PC-9 (cell line): Measurements from ENCODE around the gene SMARCA4. TPM values are rescaled to one million over a fixed set of nuclear protein-coding genes. Genes with fewer than 3 reads are reported as not detected.
"Not testable (repeated sequence)": the region's sequence is repeated elsewhere in the genome, so short reads cannot be mapped to it uniquely, and the experiment has no call there.

Source experiments
- BruUV-seq: library from RNA; stranded (reverse); fragments of 400-500 nt; replicated peaks from 2 replicates; lab custom pipeline; 2021; lab: Mats Ljungman, UMichigan
- CTCF ChIA-PET: fragments of 300-600 bp; sonication (Branson Sonifier 250); formaldehyde crosslinking; loops from one replicate; lab custom pipeline; 2022; ENCODE audit warnings: antibody characterized with exemption; lab: Charles Lee
- POLR2A ChIA-PET: fragments of 300-600 bp; sonication (Branson Sonifier 250); formaldehyde crosslinking; loops from one replicate; lab custom pipeline; 2022; ENCODE audit warnings: antibody characterized with exemption; ENCODE audit not compliant: unreplicated experiment; lab: Charles Lee
- DNase-seq, 2 experiments: peaks; one replicate each; pipeline versions ENCODE4 v3.0.0 to v3.0.0-alpha.2; 2015 to 2022; ENCODE audit warnings: mixed read lengths in 1 of 2
- H2AFZ ChIP-seq: fragments of 200-600 bp; sonication (generic); 2 replicates; pipeline ENCODE4 v1.8.1; 2017; ENCODE audit warnings: antibody characterized with exemption
- H3F3A ChIP-seq: fragments of 200-600 bp; sonication (generic); 2 replicates; pipeline ENCODE4 v1.8.1; 2017; ENCODE audit warnings: antibody characterized with exemption, mild to moderate bottlenecking, low read depth; ENCODE audit not compliant: insufficient read depth
- H3K27ac ChIP-seq: fragments of 200-600 bp; sonication (generic); 2 replicates; pipeline ENCODE4 v1.6.1; 2016; ENCODE audit warnings: mixed run types
- H3K27me3 ChIP-seq: fragments of 200-600 bp; sonication (generic); 2 replicates; pipeline ENCODE4 v1.6.1; 2016; ENCODE audit warnings: low read depth, mixed run types; ENCODE audit not compliant: insufficient read depth
- H3K36me3 ChIP-seq: fragments of 200-600 bp; sonication (generic); 2 replicates; pipeline ENCODE4 v1.6.1; 2016; ENCODE audit warnings: low read depth, mixed run types
- H3K4me1 ChIP-seq: fragments of 200-600 bp; sonication (generic); replicated peaks from 2 replicates; pipeline ENCODE4 v1.6.1; 2016; ENCODE audit warnings: mixed run types; ENCODE audit not compliant: insufficient read depth
- H3K4me2 ChIP-seq: fragments of 200-600 bp; sonication (generic); 2 replicates; pipeline ENCODE4 v1.6.1; 2017; ENCODE audit warnings: mixed run types
- H3K4me3 ChIP-seq: fragments of 200-600 bp; sonication (generic); 2 replicates; pipeline ENCODE4 v1.6.1; 2016; ENCODE audit warnings: mixed run types
- H3K79me2 ChIP-seq: fragments of 200-600 bp; sonication (generic); 2 replicates; pipeline ENCODE4 v1.6.1; 2017; ENCODE audit warnings: low read depth, mixed run types
- H3K9me2 ChIP-seq: fragments of 200-600 bp; sonication (generic); 2 replicates; pipeline ENCODE4 v1.8.1; 2017; ENCODE audit warnings: mild to moderate bottlenecking; ENCODE audit not compliant: insufficient read depth
- H3K9me3 ChIP-seq: fragments of 200-600 bp; sonication (generic); 2 replicates; pipeline ENCODE4 v1.8.1; 2016; ENCODE audit warnings: low read depth; ENCODE audit not compliant: insufficient read depth
- H4K20me1 ChIP-seq: fragments of 200-600 bp; sonication (generic); 2 replicates; pipeline ENCODE4 v1.8.1; 2017; ENCODE audit not compliant: insufficient read depth
- CTCF ChIP-seq: fragments of 200-600 bp; sonication (generic); conservative IDR thresholded peaks from 2 replicates; pipeline ENCODE4 v1.6.1; 2017; ENCODE audit warnings: mixed run types, antibody characterized with exemption, mild to moderate bottlenecking, moderate library complexity
- EZH2 ChIP-seq: fragments of 200-600 bp; sonication (generic); IDR thresholded peaks from 2 replicates; pipeline ENCODE4 v1.8.0; 2017; ENCODE audit warnings: antibody characterized with exemption, low read depth
- intact Hi-C: fragments of 100-400 bp; cut with micrococcal nuclease; formaldehyde crosslinking; loops from one replicate; pipeline ENCODE4 v1.10.0; 2022; ENCODE audit not compliant: unreplicated experiment
- total RNA-seq: library from RNA; stranded (reverse); gene quantifications from 2 replicates; pipeline ENCODE4 v1.2.3, GENCODE V29; 2021

SMARCA4 gene
- total RNA-seq, 1 experiment from 2014 or later = 136 TPM

DNA sequence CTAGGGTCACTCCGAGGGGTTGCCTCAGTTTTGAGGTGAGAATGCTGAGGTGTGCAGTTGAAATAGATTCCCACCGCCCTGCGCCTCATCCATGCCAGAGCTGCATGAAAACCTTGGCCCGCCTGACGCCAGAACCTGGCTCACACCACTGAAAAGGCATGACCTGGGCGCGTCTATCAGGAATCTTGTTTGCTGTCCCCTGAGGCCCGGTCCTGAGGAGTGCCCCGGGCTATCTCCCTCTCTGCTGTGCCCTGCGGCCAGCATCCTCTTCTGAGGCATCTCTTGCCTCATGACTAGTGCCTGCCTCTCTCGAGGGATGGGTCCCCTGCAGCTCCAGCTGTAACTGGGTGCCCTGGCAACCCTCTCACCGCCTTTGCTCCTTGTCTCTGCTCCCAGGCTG lies 28.1 kb downstream of the SMARCA4 start:
- Histone ChIP-seq H3K9me2 (no peaks in the 10 kb centered on the region), H3K4me3 (no peak overlapping the region), H4K20me1 (peaks cover 24% of the 10 kb centered on the region), H3K79me2 (peaks cover 8% of the 10 kb centered on the region; the same call in 1 of the 2 replicates), H3K27me3 (no peaks in the 10 kb centered on the region), H3K4me2 (no peak overlapping the region), H3K27ac (no peak overlapping the region), H2AFZ (no peak overlapping the region), H3F3A (0 out of 2 replicates have a peak, but pooled peaks cover 6% of the 10 kb centered on the region), H3K9me3 (no peaks in the 10 kb centered on the region), H3K36me3 (peaks cover 26% of the 10 kb centered on the region; the same call in 1 of the 2 replicates), H3K4me1 (no peaks in the 10 kb centered on the region)
- intact Hi-C loops = no loop called here
- TF ChIP-seq CTCF (no peak), EZH2 (no peak)
- DNase-seq = no peak
- ChIA-PET CTCF (interaction anchor here (0.6 kb wide), 1 partner anchor 42 kb away, joined by 6 read pairs; no protein-coding TSS in a partner anchor), POLR2A (no interaction called here)
- BruUV-seq = no TSS peak

DNA sequence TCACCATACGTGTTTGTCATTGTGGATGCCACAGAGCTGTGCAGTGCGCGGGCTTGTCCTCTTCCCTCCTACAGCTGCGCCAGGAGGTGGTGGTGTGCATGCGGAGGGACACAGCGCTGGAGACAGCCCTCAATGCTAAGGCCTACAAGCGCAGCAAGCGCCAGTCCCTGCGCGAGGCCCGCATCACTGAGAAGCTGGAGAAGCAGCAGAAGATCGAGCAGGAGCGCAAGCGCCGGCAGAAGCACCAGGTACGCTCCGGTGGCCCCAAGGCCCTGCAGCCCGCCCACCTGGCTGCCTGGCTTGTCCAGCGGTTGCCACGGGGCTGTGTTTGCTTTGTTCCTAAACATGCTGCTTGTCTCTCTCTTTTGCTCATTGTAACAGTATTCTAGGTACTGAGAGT lies 30.2 kb downstream of the SMARCA4 start:
- intact Hi-C loops = no loop called here
- Histone ChIP-seq H2AFZ (no peak overlapping the region), H3K9me3 (no peaks in the 10 kb centered on the region), H3K4me1 (no peaks in the 10 kb centered on the region), H3K9me2 (no peaks in the 10 kb centered on the region), H3K27ac (no peak overlapping the region), H3K27me3 (no peaks in the 10 kb centered on the region), H3K4me3 (no peak overlapping the region), H3K4me2 (no peak overlapping the region), H3K36me3 (peaks cover 28% of the 10 kb centered on the region; the same call in 1 of the 2 replicates), H3F3A (0 out of 2 replicates have a peak, but pooled peaks cover 6% of the 10 kb centered on the region), H4K20me1 (peaks cover 6% of the 10 kb centered on the region; the same call in 1 of the 2 replicates), H3K79me2 (0 out of 2 replicates have a peak, but pooled peaks cover 3% of the 10 kb centered on the region)
- TF ChIP-seq EZH2 = no peak
- TF ChIP-seq CTCF = no peak
- BruUV-seq = no TSS peak
- ChIA-PET POLR2A (no interaction called here), CTCF (no interaction called here)
- DNase-seq = no peak

- no peaks in the 10 kb centered on the region for H3K9me2 ChIP-seq
- TF ChIP-seq CTCF (no peak), EZH2 (no peak)
- no peaks in the 10 kb centered on the region for H3K4me1 ChIP-seq
- peaks cover 6% of the 10 kb centered on the region; the same call in 1 of the 2 replicates for H4K20me1 ChIP-seq
- no peaks in the 10 kb centered on the region for H3K9me3 ChIP-seq
- no peak for DNase-seq
- intact Hi-C loops = no loop called here
- 0 out of 2 replicates have a peak, but pooled peaks cover 3% of the 10 kb centered on the region for H3K79me2 ChIP-seq
- 0 out of 2 replicates have a peak, but pooled peaks cover 6% of the 10 kb centered on the region for H3F3A ChIP-seq
- no peaks in the 10 kb centered on the region for H3K27me3 ChIP-seq
- H3K36me3 ChIP-seq = peaks cover 30% of the 10 kb centered on the region
- H3K27ac ChIP-seq = no peak overlapping the region
- ChIA-PET POLR2A (no interaction called here), CTCF (no interaction called here)
- H3K4me3 ChIP-seq = no peak overlapping the region
- no peak overlapping the region for H3K4me2 ChIP-seq
- no peak overlapping the region for H2AFZ ChIP-seq
- no TSS peak for BruUV-seq
Observed at GRCh38 chr19:10991521-10992081, 30.8 kb downstream of the SMARCA4 start.

DNA sequence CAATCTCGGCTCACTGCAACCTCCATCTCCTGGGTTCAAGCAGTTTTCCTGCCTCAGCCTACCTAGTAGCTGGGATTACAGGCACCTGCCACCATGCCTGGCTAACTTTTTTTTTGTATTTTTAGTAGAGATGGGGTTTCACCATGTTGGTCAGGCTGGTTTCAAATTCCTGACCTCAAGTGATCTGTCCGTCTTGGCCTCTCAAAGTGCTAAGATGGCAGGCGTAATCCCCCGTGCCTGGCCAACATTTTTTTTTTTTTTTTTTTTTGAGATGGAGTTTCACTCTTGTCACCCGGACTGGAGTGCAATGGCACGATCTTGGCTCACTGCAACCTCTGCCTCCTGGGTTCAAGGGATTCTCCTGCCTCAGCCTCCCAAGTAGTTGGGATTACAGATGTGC lies 31.3 kb downstream of the SMARCA4 start:
- H3K79me2 ChIP-seq, H3K4me2 ChIP-seq, H3K4me1 ChIP-seq, H3K27me3 ChIP-seq, H3K27ac ChIP-seq, H3F3A ChIP-seq, POLR2A ChIA-PET, BruUV-seq, H3K4me3 ChIP-seq, DNase-seq, H2AFZ ChIP-seq, H4K20me1 ChIP-seq, H3K9me3 ChIP-seq, H3K9me2 ChIP-seq, intact Hi-C loops, CTCF ChIA-PET: not testable (repeated sequence)
- peaks cover 33% of the 10 kb centered on the region for H3K36me3 ChIP-seq
